ENCODE results near the gene RAB35.

The RAB35 gene

GRCh38 chr12:120132863-120133385 is 16.4 kb upstream of the RAB35 start:
- DNase-seq: no peak

- DNase-seq: no peak
These were observed 15.7 kb upstream of the RAB35 start for GRCh38 chr12:120132054-120132836.

GRCh38 chr12:120131116-120131515 is 14.6 kb upstream of the RAB35 start:
- DNase-seq: no peak

- no peak for DNase-seq
These were observed 13.5 kb upstream of the RAB35 start for GRCh38 chr12:120130011-120130410.

- no peak for DNase-seq
These were observed 10.1 kb upstream of the RAB35 start for GRCh38 chr12:120126635-120127005.

GRCh38 chr12:120125792-120126634 is 9.5 kb upstream of the RAB35 start:
- DNase-seq: no peak

GRCh38 chr12:120125029-120125428 is 8.5 kb upstream of the RAB35 start:
- no peak for DNase-seq

- DNase-seq: no peak
These were observed 5.3 kb upstream of the RAB35 start for GRCh38 chr12:120121766-120122293.

GRCh38 chr12:120121343-120121742 is 4.8 kb upstream of the RAB35 start:
- no peak for DNase-seq

GRCh38 chr12:120119271-120119973 is 2.9 kb upstream of the RAB35 start:
- DNase-seq: no peak

GRCh38 chr12:120118321-120119061 is 1.9 kb upstream of the RAB35 start:
- DNase-seq: no peak

GRCh38 chr12:120117961-120118320 is 1.4 kb upstream of the RAB35 start:
- DNase-seq: no peak

GRCh38 chr12:120116792-120117651 is 469 bp upstream of the RAB35 start:
- peak; percentile 95 for DNase-seq

- no peak for DNase-seq
These were observed 687 bp downstream of the RAB35 start for GRCh38 chr12:120115692-120116440.

- DNase-seq: no peak
These were observed 1.5 kb downstream of the RAB35 start for GRCh38 chr12:120115066-120115465.

GRCh38 chr12:120110550-120111501 is 5.7 kb downstream of the RAB35 start:
- peak; percentile 26 for DNase-seq

GRCh38 chr12:120109570-120110267 is 6.8 kb downstream of the RAB35 start:
- DNase-seq: no peak

GRCh38 chr12:120106151-120106550 is 10.4 kb downstream of the RAB35 start:
- no peak for DNase-seq

- DNase-seq: no peak
These were observed 13.2 kb downstream of the RAB35 start for GRCh38 chr12:120103371-120103770.

All from activated gamma-delta T cell (primary cell).